GM19099 (cell line): Measurements from ENCODE around the gene NEK10.

Experiments used
- POLR2A ChIP-seq: IDR thresholded peaks from 3 replicates; pipeline ENCODE4 v1.6.1; 2011; ENCODE audit warnings: low read depth; ENCODE audit not compliant: insufficient read length; ENCODE audit errors: extremely low read depth

NEK10 gene

GRCh38 chr3:27093771-27094170 lies 275.4 kb downstream of the NEK10 start:
- TF ChIP-seq POLR2A = no peak

GRCh38 chr3:27090275-27091041 lies 278.7 kb downstream of the NEK10 start:
- no peak for TF ChIP-seq POLR2A

DNA sequence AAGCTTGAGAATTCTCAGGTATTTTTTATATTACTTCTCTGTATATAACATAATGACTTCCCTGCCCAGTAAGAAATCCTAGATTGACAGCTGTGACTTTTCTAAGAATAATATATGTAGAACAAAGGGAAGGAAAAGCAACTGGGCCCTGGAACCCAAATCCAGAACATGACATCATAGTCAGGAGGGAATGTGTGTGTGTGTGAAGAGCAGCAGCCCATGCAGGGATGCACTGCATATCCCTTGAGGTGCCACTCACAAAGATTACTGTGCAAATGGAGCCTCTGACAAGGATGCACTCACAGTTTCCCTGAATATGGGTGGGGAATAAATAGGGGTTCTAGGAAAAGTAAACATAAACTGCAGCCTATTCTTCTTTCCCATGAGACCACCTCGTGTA lies 279.5 kb downstream of the NEK10 start:
- no peak for TF ChIP-seq POLR2A

DNA sequence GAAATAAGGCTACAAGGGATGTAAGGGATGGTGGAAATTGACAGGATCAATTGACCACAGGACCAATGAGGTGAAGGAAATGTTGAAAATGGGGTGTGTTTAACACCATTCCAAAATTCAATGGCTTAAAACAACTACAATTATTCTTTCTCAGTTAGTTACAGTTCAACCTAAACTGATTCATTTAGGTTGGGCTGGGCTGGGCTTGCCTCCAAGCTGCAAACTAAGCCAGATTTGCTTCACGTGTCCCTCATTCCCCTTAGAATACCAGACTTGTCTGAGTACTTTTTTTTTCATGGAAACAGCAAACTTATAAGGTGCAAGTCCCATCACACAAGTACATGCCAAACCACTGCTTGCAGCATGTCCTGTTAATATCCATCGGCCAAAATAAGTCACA lies 280.1 kb downstream of the NEK10 start:
- TF ChIP-seq POLR2A = no peak

GRCh38 chr3:27085829-27086730 lies 283.1 kb downstream of the NEK10 start:
- no peak for TF ChIP-seq POLR2A

GRCh38 chr3:27081992-27082607 lies 287.1 kb downstream of the NEK10 start:
- TF ChIP-seq POLR2A = no peak

- no peak for TF ChIP-seq POLR2A
Measured at GRCh38 chr3:27081566-27081965, 287.6 kb downstream of the NEK10 start.

DNA sequence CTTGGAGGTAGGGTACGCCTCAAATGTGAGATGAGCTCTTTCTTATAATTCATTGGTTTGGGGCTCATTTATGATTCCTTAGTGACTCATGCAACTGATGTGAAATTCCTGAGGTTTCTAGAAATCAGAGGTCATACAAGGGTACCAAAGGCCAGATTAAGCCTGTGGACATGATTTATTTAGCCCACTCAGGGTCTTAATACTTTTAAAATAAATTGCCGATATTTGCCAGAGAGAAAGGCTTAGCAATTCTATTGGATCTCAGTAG lies 289.0 kb downstream of the NEK10 start:
- no peak for TF ChIP-seq POLR2A

DNA sequence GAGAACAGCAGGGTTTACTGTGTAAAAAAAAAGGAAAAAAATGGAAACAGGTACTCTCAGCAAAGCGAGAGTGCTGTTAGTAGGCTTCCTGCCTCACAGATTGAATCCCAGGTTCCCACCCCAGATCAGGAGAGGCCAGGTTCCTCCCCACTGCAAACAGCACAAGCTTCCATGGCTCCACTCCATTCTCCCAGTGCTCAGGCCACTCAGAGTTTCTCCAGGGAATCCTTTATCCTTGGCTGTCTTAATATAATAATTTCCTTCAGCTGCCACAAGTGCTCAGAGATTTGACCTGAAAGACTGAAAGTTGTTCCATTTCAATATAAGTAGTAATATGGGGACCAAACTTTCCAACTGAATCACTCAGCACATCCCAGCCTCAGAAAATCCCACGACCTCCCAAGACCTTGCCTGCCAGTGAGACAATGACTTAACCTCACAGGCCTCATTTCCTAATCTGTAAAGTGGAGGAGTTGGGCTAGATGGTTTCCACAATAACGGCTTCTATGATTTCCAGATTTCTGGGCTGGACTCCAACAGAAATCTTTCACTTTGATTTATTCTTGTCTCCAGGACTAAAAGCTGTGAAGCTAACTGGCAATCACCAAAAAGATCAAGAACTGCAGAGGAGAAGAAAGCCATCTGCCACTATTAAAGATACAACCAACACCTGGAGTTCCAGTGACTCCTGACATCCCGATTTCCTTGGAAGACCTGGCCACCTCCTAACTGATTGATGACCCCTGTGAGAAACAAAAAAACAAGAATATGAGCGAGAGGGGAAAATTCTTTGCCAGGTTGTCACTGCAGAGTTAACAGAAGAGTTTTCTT lies 289.5 kb downstream of the NEK10 start:
- no peak for TF ChIP-seq POLR2A

- TF ChIP-seq POLR2A = no peak
Measured at GRCh38 chr3:27078246-27078913, 290.8 kb downstream of the NEK10 start.

- no peak for TF ChIP-seq POLR2A
Measured at GRCh38 chr3:27076815-27077630, 292.2 kb downstream of the NEK10 start.

DNA sequence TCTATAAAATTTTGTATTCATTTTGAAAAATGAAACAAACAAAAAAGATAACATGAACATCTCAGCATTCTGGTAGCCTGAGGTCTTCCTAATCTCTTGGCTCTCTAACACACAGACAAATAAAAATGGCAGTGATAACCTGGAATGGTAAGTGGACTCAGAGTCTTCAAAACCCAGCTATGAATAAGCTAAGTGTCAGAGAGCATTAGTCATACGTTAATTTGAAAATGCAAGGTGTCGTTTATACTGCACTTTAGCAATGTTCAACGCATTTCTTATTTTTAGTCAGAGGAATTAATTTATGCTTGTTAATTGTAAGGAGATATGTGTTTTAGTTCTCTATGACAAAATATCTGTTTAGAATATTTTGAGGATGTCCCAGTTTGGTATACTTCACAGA lies 294.3 kb downstream of the NEK10 start:
- TF ChIP-seq POLR2A = no peak

GRCh38 chr3:27073912-27074311 lies 295.3 kb downstream of the NEK10 start:
- no peak for TF ChIP-seq POLR2A

DNA sequence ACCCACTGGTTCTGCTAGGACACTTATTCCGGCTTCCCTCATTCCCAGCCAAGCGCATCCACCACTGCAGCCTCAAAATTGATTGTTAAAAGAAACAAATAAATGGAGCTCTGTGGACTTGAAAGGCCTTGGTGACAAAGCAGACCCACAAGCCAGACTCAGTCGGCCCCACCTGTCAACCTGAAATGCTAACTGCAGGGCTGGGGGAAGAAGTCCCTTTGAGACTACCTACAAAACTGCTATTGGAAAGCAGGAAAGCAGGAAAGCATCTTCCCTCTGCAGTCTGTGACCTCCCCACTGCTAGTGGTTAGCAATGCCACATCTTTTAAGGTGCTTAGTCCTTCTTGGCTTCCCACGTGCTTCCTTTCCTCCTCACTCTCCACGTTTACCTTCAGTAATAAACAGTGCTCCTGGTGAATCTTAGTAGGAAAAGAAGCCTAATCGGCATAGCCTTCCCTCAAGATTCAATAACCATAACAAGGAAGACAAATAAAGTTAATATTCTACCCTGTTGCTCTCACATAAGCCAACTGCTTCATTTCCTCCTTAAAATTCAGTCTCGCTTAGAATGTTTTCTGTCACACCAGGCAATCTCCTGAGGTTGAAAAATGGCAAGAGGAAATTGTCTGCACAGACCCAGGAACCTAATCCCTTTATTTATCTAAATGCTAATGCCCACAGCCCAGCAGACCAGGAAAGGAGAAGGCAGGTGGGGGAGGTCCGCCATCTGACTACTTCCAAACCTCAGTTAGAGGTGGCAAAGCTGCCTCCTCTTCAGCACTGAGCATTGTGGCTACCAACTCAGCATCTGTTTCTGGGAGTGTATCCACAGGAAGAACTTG lies 296.2 kb downstream of the NEK10 start:
- TF ChIP-seq POLR2A = no peak
